Measurements from ENCODE around the gene TWNK.

- TF ChIP-seq, protein P1, sequence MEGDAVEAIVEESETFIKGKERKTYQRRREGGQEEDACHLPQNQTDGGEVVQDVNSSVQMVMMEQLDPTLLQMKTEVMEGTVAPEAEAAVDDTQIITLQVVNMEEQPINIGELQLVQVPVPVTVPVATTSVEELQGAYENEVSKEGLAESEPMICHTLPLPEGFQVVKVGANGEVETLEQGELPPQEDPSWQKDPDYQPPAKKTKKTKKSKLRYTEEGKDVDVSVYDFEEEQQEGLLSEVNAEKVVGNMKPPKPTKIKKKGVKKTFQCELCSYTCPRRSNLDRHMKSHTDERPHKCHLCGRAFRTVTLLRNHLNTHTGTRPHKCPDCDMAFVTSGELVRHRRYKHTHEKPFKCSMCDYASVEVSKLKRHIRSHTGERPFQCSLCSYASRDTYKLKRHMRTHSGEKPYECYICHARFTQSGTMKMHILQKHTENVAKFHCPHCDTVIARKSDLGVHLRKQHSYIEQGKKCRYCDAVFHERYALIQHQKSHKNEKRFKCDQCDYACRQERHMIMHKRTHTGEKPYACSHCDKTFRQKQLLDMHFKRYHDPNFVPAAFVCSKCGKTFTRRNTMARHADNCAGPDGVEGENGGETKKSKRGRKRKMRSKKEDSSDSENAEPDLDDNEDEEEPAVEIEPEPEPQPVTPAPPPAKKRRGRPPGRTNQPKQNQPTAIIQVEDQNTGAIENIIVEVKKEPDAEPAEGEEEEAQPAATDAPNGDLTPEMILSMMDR (IDR thresholded peaks at IDR 0.05; ENCODE audit: extremely low read depth in 1 of 2, insufficient read depth in 1 of 2, low read depth in 1 of 2, low read length in 2 of 2) = no peak
- no peak for TF ChIP-seq EZH2 (IDR thresholded peaks at IDR 0.05; ENCODE audit: borderline replicate concordance, low read depth, low read length, severe bottlenecking)
Observed at GRCh38 chr10:100942229-100942628, 45.1 kb upstream of the TWNK start.
